ENCODE measurements around the gene GRHL1. TPM values are rescaled to one million over a fixed set of nuclear protein-coding genes. Genes with fewer than 3 reads are reported as not detected.

The GRHL1 gene
- total and polyA plus RNA-seq, 2 of the 4 experiments (the other 2 are of a cell fraction) = 0.18 to 0.21 TPM

GRCh38 chr2:9918275-9918674, 33.2 kb upstream of the GRHL1 start (continued):
- TF ChIP-seq MXI1 (IDR thresholded peaks at IDR 0.05; ENCODE audit: borderline replicate concordance, low read depth, low read length) (no peak), CEBPB (IDR thresholded peaks at IDR 0.05; ENCODE audit: low read depth, low read length) (no peak)

- Histone ChIP-seq H4K91ac (ENCODE audit: insufficient read depth, low read depth, low read length) (no peak overlapping the region), H3K14ac (replicated peaks; ENCODE audit: low read depth, low read length) (no peak overlapping the region), H3K4ac (ENCODE audit: low read depth, low read length) (no peak overlapping the region), H2AK9ac (replicated peaks; ENCODE audit: low read depth, low read length, poor library complexity) (no peak overlapping the region), H2AK5ac (ENCODE audit: low read depth, low read length) (no peak overlapping the region), H2AFZ (replicated peaks; ENCODE audit: low read length, poor library complexity) (no peak overlapping the region), H3K9me1 (ENCODE audit: insufficient read depth, low read length) (0 out of 2 replicates have a peak, but pooled peaks cover 2% of the 10 kb centered on the region), H4K20me1 (ENCODE audit: insufficient read depth, low read length) (no peaks in the 10 kb centered on the region), H2BK120ac (ENCODE audit: low read depth, low read length) (no peak overlapping the region), H3K4me1 (ENCODE audit: control insufficient read depth, insufficient read depth, low read length) (peaks cover under 1% of the 10 kb centered on the region; the same call in 1 of the 2 replicates), H4K8ac (ENCODE audit: low read depth in 2 of 2, low read length in 2 of 2) (no peak overlapping the region), H3K4me3 (ENCODE audit: insufficient read depth, low read depth, low read length) (no peak overlapping the region), H3K36me3 (ENCODE audit: control insufficient read depth, insufficient read depth, low read length) (peaks cover 5% of the 10 kb centered on the region; the same call in 1 of the 2 replicates), H3K9me3 (ENCODE audit: control insufficient read depth, insufficient read depth, low read length) (no peaks in the 10 kb centered on the region), H3K4me2 (ENCODE audit: low read depth, low read length) (no peak overlapping the region), H3K18ac (ENCODE audit: low read depth, low read length) (no peak overlapping the region), H3K9ac (ENCODE audit: low read depth, low read length) (no peak overlapping the region), H3K27ac (ENCODE audit: insufficient read depth, low read length) (no peak overlapping the region), H2BK15ac (ENCODE audit: low read depth, low read length) (no peak overlapping the region), H3K79me1 (ENCODE audit: low read depth in 1 of 2, low read length in 2 of 2) (no peaks in the 10 kb centered on the region), H3K23ac (ENCODE audit: low read depth, low read length) (no peak overlapping the region), H3K27me3 (ENCODE audit: control insufficient read depth, insufficient read depth, low read length) (no peaks in the 10 kb centered on the region), H2BK20ac (ENCODE audit: low read depth, low read length) (no peak overlapping the region), H3K56ac (ENCODE audit: extremely low read depth, insufficient read depth, low read length) (no peak overlapping the region), H4K5ac (ENCODE audit: low read depth, low read length) (no peak overlapping the region), H2BK5ac (ENCODE audit: low read depth, low read length, poor library complexity, severe bottlenecking) (no peak overlapping the region)
- POLR2A ChIA-PET (ENCODE audit: unreplicated experiment) = no interaction called here
- BruUV-seq (replicated peaks) = no TSS peak
- intact Hi-C loops (cut with micrococcal nuclease) (no loop called here), in situ Hi-C loops (cut with MboI; ENCODE audit: low sequenced_read_pairs) (no loop called here), dilution Hi-C loops (cut with HindIII; ENCODE audit: low sequenced_read_pairs, unreplicated experiment) (no loop called here)
- no peak for ATAC-seq (ENCODE audit: low read depth)
- no peak for DNase-seq
- CTCF ChIA-PET = no interaction called here
- no CpG with 5 or more reads among the region's 3 CpGs for WGBS, 2 experiments (ENCODE audit: extremely low coverage in 2 of 2, insufficient read length in 1 of 2)
- no peak for TF ChIP-seq SMC3 (IDR thresholded peaks at IDR 0.05; ENCODE audit: low read depth, low read length)
- no peak for TF ChIP-seq NFE2L2 (IDR thresholded peaks at IDR 0.05; ENCODE audit: low read depth, low read length)
- TF ChIP-seq CEBPB (IDR thresholded peaks at IDR 0.05; ENCODE audit: low read depth, low read length) = no peak
- TF ChIP-seq MXI1 (IDR thresholded peaks at IDR 0.05; ENCODE audit: borderline replicate concordance, low read depth, low read length) = no peak
- TF ChIP-seq USF2 (IDR thresholded peaks at IDR 0.05; ENCODE audit: low read depth, low read length) = no peak
- TF ChIP-seq MAFK (IDR thresholded peaks at IDR 0.05; ENCODE audit: low read depth, low read length) = no peak
- TF ChIP-seq RCOR1 (IDR thresholded peaks at IDR 0.05; ENCODE audit: insufficient replicate concordance, low read length) = no peak
- no peak for TF ChIP-seq ELK1 (IDR thresholded peaks at IDR 0.05; ENCODE audit: borderline replicate concordance, low read depth, low read length)
- TF ChIP-seq RAD21 (IDR thresholded peaks at IDR 0.05; ENCODE audit: low read length) = no peak
- TF ChIP-seq CHD1 (IDR thresholded peaks at IDR 0.05; ENCODE audit: low read depth, low read length) = no peak
- TF ChIP-seq RFX5 (IDR thresholded peaks at IDR 0.05; ENCODE audit: low read depth, low read length) = no peak
- no peak for TF ChIP-seq BHLHE40 (IDR thresholded peaks at IDR 0.05; ENCODE audit: low read depth, low read length)
- no peak for TF ChIP-seq POLR2A (IDR thresholded peaks at IDR 0.05; ENCODE audit: low read depth, low read length)
- TF ChIP-seq FOS (IDR thresholded peaks at IDR 0.05; ENCODE audit: low read depth, low read length) = no peak
- no peak for TF ChIP-seq CTCF (conservative IDR thresholded peaks at IDR 0.05; ENCODE audit: low read depth, low read length)
Observed at GRCh38 chr2:9919512-9919911, 32.0 kb upstream of the GRHL1 start.

All from IMR-90 (cell line).